HG03103 (cell line): ENCODE measurements around the gene ABCF1.

Experiments used
- ATAC-seq: cut with Tn5 transposase; IDR thresholded peaks from one replicate; pipeline ENCODE4 v1.9.1; 2021; ENCODE audit warnings: low read depth; ENCODE audit not compliant: unreplicated experiment

The ABCF1 gene

GRCh38 chr6:30599625-30600324, 28.5 kb downstream of the ABCF1 start:
- ATAC-seq = no peak

DNA sequence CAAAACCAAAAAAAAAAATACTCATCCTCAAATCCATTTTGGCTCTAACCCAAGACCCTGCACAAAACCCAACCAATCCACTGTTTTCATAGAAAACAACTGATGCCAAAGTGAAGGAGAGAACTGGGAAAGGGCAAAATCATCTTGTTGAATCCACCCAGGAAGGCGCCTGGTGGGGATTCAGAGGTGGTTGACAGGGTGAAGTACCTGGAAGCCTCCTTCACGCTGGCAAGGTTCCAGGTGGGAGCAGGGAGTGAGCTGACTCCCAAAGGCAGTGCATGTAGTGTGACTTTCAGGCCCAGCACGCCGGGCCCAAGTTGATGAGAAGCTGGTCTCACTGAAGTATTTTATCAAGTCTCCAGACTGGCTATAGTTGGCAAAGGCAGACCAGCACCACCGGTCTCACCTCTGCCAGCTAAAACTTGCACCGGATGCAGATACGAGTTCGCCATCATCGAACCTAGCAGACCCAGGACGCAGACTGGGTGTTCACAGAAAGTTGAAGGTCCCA, 29.3 kb downstream of the ABCF1 start:
- no peak for ATAC-seq

- no peak for ATAC-seq
Observed at GRCh38 chr6:30601436-30601814, 30.2 kb downstream of the ABCF1 start.

GRCh38 chr6:30601815-30602641, 30.8 kb downstream of the ABCF1 start:
- no peak for ATAC-seq

GRCh38 chr6:30603961-30604360, 32.7 kb downstream of the ABCF1 start:
- no peak for ATAC-seq

DNA sequence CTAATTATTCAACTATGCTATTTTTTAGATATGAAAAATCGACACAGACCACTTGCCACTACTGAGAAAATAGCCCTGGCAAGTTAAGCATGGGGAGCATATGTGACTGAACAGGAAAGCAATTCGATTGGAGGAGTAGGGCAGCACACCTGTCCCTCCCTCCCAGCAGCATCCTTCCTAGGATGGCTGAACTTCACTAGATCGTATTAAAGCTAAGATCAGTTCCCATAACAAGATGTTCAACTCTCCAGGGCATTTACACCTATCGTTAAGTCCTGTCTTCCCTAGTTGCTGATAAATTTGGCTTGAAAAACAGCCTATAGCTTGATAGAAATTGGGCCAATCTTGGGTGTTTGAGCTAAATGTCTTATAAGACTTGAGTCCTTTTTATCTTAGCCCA, 38.8 kb downstream of the ABCF1 start:
- ATAC-seq = no peak

DNA sequence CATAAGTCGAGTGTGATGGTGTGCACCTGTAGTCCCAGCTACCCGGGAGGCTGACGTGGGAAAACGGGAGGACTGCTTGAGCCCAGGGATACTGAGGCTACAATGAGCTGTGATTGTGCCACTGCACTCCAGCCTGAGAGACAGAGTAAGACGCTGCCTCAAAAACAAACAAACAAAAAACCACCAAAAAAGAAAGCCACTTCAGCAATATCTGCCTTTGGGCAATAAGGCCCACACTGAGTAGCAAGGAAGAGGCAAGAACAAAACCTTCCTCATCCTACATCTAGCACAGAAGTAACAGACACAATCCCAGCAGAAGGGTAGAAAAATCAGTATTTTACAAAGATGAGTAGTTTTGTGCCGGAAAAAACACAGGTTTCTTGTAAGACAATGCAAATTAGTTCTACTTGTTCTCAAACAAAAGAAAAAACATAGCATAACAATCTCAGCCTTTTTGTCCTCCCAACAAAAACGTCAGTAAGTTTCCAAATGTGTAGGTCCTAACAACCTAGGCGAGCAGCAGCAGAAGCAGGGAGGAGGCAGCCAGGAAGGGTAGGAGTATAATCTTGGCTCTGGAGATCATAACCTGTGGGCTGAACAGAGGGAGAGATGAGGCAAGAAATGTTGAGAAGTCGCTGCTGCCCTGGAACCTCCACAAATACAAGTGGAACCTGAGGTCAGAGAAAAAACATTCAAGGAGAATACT, 40.1 kb downstream of the ABCF1 start:
- no peak for ATAC-seq

DNA sequence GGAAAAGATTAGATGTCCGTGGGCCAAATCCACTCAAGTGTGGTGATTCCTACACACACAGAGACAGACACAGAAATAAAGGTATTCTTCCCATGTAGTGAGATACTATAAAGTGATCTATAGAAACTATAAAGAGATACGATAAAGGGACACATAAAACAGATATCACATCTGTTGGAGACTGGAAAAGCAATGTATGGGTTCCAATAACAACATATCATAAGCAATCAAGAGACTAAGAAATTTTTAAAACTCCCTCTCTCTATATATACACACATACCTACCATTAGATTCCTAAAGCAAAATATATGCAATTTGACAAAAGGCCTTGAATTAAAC, 40.6 kb downstream of the ABCF1 start:
- no peak for ATAC-seq

GRCh38 chr6:30612213-30612612, 41.0 kb downstream of the ABCF1 start:
- ATAC-seq = no peak

- ATAC-seq = no peak
Observed at GRCh38 chr6:30612687-30613248, 41.5 kb downstream of the ABCF1 start.

GRCh38 chr6:30613251-30614043, 42.2 kb downstream of the ABCF1 start:
- no peak for ATAC-seq

GRCh38 chr6:30614044-30614842, 43.0 kb downstream of the ABCF1 start:
- no peak for ATAC-seq

GRCh38 chr6:30614843-30615218, 43.6 kb downstream of the ABCF1 start:
- no peak for ATAC-seq

DNA sequence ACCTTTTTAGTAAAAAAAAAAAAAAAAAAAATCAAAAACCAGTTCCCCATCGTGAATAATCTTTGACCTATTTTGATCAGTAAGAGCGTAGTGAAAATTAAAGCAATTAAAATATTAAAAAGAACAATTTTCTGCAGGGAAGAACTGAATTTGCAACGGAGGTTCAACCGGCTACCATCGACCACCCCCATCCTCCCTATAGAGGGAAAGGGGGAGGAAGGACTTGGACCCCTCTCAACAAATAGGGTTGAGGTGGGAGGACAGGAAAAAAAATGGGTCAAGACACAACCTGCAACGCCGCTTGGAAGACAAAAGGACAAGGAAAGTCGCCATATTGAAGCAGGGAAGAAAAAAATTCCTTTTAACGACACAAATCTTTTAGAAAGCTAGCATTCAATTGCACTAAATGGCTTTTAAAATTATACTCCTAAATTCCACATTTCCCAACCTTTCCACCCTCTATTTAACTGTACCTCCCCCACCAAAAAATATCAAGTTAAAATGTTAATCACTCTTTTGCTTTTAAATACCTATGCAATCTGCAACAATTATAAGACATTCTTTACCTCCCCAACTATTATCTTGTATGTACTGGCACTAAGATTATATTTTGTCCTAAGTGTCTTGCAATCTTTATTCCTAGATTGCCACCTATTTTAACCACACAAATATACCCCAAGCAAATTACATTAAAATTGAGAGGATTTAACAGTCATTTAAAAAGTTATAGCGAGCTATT, 44.1 kb downstream of the ABCF1 start:
- ATAC-seq = no peak

- no peak for ATAC-seq
Observed at GRCh38 chr6:30615958-30616810, 44.9 kb downstream of the ABCF1 start.

DNA sequence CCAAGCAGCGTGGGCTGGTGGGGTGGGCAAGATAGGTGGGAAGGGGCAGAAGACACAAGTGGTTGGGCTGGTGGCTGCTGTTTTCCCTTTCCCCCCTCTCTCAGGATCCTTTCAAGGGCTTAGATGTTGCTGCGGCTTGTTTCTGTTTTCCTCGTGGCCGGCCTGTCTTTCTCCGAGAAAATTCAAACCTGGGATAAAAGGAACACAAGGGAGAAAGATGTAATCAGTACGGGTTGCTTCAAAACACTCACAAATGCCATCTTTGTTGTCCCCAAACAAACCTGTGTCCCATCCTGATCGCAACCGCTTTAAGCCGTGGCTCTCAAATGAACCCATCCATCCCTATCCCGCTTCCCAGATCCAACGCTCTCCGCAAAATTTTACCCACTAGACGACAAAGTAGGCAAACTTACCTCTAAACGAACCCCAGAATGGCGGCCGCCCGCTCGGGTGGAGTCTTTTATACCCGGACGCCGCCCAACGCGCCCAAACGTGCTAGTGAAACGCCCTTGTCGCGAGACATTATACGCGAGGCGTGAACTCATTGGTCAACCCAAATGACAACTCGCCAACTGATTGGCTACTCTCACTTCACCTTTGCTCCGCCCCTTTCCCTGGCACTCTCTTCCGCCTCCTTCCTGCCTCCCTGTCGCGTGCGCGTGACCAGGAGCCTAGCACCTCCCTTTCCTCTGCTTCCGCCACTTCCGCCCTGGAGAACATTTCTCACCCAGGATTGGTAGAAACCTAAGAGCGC, 45.7 kb downstream of the ABCF1 start, which contains the start of gene PPP1R10:
Gene PPP1R10, minus strand, starts transcription at position 433 of the 754 bp plus-strand sequence. CDS start 7,299 bp downstream, outside the sequence.
- ATAC-seq = peak; percentile 65
